K562 (cell line): ENCODE results near the gene TADA2A. TPM values are rescaled to one million over a fixed set of nuclear protein-coding genes. Genes with fewer than 3 reads are reported as not detected.

Experiments used
- FOSL1 ChIP-seq: fragments of 200-800 bp; sonication (Bioruptor generic); conservative IDR thresholded peaks from 2 replicates; pipeline ENCODE4 v1.6.1; 2016; ENCODE audit warnings: missing genetic modification characterization, missing compliant biosample characterization
- GTF2A2 ChIP-seq: IDR thresholded peaks from 2 replicates; pipeline ENCODE4 v1.6.1; 2016; ENCODE audit warnings: mild to moderate bottlenecking, missing genetic modification characterization, missing compliant biosample characterization
- HMG20A ChIP-seq: fragments of 450-650 bp; formaldehyde crosslinking; conservative IDR thresholded peaks from 2 replicates; pipeline ENCODE4 v1.4.0; 2020; ENCODE audit warnings: mild to moderate bottlenecking, mixed read lengths
- HSF4 ChIP-seq: fragments of 250-450 bp; sonication (Bioruptor Pico); IDR thresholded peaks from 2 replicates; pipeline ENCODE4 v2.1.2; 2022; ENCODE audit warnings: mild to moderate bottlenecking, moderate library complexity, borderline replicate concordance
- NCOA1 ChIP-seq: fragments of 450-650 bp; IDR thresholded peaks from 2 replicates; pipeline ENCODE4 v1.6.1; 2016; ENCODE audit warnings: low read depth
- NR2F6 ChIP-seq: fragments of 450-650 bp; formaldehyde crosslinking; IDR thresholded peaks from 2 replicates; pipeline ENCODE4 v1.4.0; 2020; ENCODE audit warnings: mild to moderate bottlenecking
- PML ChIP-seq: IDR thresholded peaks from 2 replicates; pipeline ENCODE4 v1.6.1; 2012; ENCODE audit warnings: low read length, inconsistent platforms
- POLR2AphosphoS5 ChIP-seq: IDR thresholded peaks from 2 replicates; pipeline ENCODE4 v1.6.1; 2011; ENCODE audit warnings: mild to moderate bottlenecking, low read depth, low read length, moderate library complexity; ENCODE audit not compliant: control insufficient read depth, insufficient read depth
- POU5F1 ChIP-seq: fragments of 150-350 bp; IDR thresholded peaks from 2 replicates; pipeline ENCODE4 v1.6.1; 2014; ENCODE audit warnings: borderline replicate concordance, low read length, low read depth, mild to moderate bottlenecking; ENCODE audit not compliant: partially characterized antibody
- SAFB2 ChIP-seq: fragments of 200-400 bp; formaldehyde crosslinking; IDR thresholded peaks from 2 replicates; pipeline ENCODE4 v1.6.1; 2018; ENCODE audit warnings: borderline replicate concordance, low read length, low read depth, moderate library complexity; ENCODE audit not compliant: severe bottlenecking
- SREBF1 ChIP-seq: fragments of 150-350 bp; IDR thresholded peaks from 2 replicates; pipeline ENCODE4 v1.6.1; 2014; ENCODE audit warnings: antibody characterized with exemption, low read depth, low read length, borderline replicate concordance
- ZFP36 ChIP-seq: fragments of 150-350 bp; IDR thresholded peaks from 2 replicates; pipeline ENCODE4 v1.6.1; 2018; ENCODE audit warnings: low read length, low read depth; ENCODE audit not compliant: partially characterized antibody
- ZNF717 ChIP-seq: fragments of 250-450 bp; sonication (Bioruptor Pico); IDR thresholded peaks from 2 replicates; pipeline ENCODE4 v1.5.0; 2021
- polyA plus RNA-seq, 8 experiments: library from polyadenylated mRNA; depleted of rRNA in 4 of 8; stranded (reverse) in 5 of 8; unstranded in 3 of 8; fragments of >200 nt; fragmentation: Nextera tagmentation in 2 of 8; fragmentation: Illumina TruSeq in 1 of 8; extraction: Ambion mirVana in 2 of 8; extraction: Trizol in 1 of 8; gene quantifications; 2 replicates each; pipeline versions ENCODE4 v1.2.1 to v1.2.3, GENCODE V29; 2011 to 2014; ENCODE audit warnings: inconsistent platforms in 1 of 8, missing spikeins in 1 of 8
- total RNA-seq, 7 experiments: library from RNA; depleted of rRNA in 6 of 7; stranded (reverse); fragments of >200 nt in 6 of 7; fragmentation: Illumina TruSeq in 2 of 7; extraction: Trizol in 2 of 7; gene quantifications; 2 replicates each; pipeline versions ENCODE4 v1.2.1 to v1.2.3, GENCODE V29; 2011 to 2021; ENCODE audit warnings: low replicate concordance in 1 of 7
- TF ChIP-seq, protein P1 (sequence below): sonication (generic); formaldehyde crosslinking; IDR thresholded peaks from 2 replicates; pipeline ENCODE4 v1.8.1; 2023; ENCODE audit warnings: mild to moderate bottlenecking, missing genetic modification reagents
- TF ChIP-seq, protein P2 (sequence below), 2 experiments: fragments of 450-650 bp in 1 of 2; sonication (generic) in 1 of 2; formaldehyde crosslinking; conservative IDR thresholded peaks; 2 replicates each; pipeline versions ENCODE4 v1.4.0 to v1.8.1; 2020 to 2022; ENCODE audit warnings: mild to moderate bottlenecking in 1 of 2, missing genetic modification reagents in 1 of 2
- TF ChIP-seq, protein P3 (sequence below): fragments of 250-450 bp; sonication (Bioruptor Pico); IDR thresholded peaks from 2 replicates; pipeline ENCODE4 v1.5.0; 2021
- TF ChIP-seq, protein P4 (sequence below): fragments of 250-450 bp; sonication (Bioruptor Pico); IDR thresholded peaks from 2 replicates; pipeline ENCODE4 v1.5.0; 2021

The TADA2A gene
- total and polyA plus RNA-seq, 9 of the 15 experiments (the other 6 are each of a cell fraction or from before 2014, with no cell fraction given) = 13.8 to 37.7 (median 25.0) TPM

- TF ChIP-seq ZNF717 (CRISPR knock-in tag) = no peak
- no peak for TF ChIP-seq NCOA1
- TF ChIP-seq, protein P1, sequence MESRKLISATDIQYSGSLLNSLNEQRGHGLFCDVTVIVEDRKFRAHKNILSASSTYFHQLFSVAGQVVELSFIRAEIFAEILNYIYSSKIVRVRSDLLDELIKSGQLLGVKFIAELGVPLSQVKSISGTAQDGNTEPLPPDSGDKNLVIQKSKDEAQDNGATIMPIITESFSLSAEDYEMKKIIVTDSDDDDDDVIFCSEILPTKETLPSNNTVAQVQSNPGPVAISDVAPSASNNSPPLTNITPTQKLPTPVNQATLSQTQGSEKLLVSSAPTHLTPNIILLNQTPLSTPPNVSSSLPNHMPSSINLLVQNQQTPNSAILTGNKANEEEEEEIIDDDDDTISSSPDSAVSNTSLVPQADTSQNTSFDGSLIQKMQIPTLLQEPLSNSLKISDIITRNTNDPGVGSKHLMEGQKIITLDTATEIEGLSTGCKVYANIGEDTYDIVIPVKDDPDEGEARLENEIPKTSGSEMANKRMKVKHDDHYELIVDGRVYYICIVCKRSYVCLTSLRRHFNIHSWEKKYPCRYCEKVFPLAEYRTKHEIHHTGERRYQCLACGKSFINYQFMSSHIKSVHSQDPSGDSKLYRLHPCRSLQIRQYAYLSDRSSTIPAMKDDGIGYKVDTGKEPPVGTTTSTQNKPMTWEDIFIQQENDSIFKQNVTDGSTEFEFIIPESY (CRISPR knock-in tag) = no peak
- TF ChIP-seq, protein P2, sequence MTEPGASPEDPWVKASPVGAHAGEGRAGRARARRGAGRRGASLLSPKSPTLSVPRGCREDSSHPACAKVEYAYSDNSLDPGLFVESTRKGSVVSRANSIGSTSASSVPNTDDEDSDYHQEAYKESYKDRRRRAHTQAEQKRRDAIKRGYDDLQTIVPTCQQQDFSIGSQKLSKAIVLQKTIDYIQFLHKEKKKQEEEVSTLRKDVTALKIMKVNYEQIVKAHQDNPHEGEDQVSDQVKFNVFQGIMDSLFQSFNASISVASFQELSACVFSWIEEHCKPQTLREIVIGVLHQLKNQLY (CRISPR knock-in tag; conservative IDR thresholded peaks at IDR 0.05) = no peak
- TF ChIP-seq SREBF1 = no peak
- TF ChIP-seq HSF4 (CRISPR knock-in tag) = no peak
- TF ChIP-seq, protein P3, sequence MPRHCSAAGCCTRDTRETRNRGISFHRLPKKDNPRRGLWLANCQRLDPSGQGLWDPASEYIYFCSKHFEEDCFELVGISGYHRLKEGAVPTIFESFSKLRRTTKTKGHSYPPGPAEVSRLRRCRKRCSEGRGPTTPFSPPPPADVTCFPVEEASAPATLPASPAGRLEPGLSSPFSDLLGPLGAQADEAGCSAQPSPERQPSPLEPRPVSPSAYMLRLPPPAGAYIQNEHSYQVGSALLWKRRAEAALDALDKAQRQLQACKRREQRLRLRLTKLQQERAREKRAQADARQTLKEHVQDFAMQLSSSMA (CRISPR knock-in tag) = no peak
- TF ChIP-seq HMG20A (CRISPR knock-in tag) = no peak
- TF ChIP-seq POU5F1 = no peak
- TF ChIP-seq, protein P4, sequence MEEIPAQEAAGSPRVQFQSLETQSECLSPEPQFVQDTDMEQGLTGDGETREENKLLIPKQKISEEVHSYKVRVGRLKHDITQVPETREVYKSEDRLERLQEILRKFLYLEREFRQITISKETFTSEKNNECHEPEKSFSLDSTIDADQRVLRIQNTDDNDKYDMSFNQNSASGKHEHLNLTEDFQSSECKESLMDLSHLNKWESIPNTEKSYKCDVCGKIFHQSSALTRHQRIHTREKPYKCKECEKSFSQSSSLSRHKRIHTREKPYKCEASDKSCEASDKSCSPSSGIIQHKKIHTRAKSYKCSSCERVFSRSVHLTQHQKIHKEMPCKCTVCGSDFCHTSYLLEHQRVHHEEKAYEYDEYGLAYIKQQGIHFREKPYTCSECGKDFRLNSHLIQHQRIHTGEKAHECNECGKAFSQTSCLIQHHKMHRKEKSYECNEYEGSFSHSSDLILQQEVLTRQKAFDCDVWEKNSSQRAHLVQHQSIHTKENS (CRISPR knock-in tag) = no peak
- TF ChIP-seq PML = 0 out of 2 replicates have a peak, but pooled peaks have one; percentile 28
- 0 out of 2 replicates have a peak, but pooled peaks have one; percentile 18 for TF ChIP-seq POLR2AphosphoS5
- peak; percentile 94 for TF ChIP-seq FOSL1 (tag)
- no peak for TF ChIP-seq NR2F6 (CRISPR knock-in tag)
- TF ChIP-seq ZFP36 = no peak
- TF ChIP-seq GTF2A2 (tag) = no peak
- no peak for TF ChIP-seq SAFB2
Observed at GRCh38 chr17:37490638-37491614, 84.2 kb downstream of the TADA2A start (continued).
